GM18861 (cell line): ENCODE data around the gene KIF3A.

Experiments used
- ATAC-seq: cut with Tn5 transposase; IDR thresholded peaks from one replicate; pipeline ENCODE4 v1.9.1; 2021; ENCODE audit not compliant: unreplicated experiment

KIF3A gene

DNA sequence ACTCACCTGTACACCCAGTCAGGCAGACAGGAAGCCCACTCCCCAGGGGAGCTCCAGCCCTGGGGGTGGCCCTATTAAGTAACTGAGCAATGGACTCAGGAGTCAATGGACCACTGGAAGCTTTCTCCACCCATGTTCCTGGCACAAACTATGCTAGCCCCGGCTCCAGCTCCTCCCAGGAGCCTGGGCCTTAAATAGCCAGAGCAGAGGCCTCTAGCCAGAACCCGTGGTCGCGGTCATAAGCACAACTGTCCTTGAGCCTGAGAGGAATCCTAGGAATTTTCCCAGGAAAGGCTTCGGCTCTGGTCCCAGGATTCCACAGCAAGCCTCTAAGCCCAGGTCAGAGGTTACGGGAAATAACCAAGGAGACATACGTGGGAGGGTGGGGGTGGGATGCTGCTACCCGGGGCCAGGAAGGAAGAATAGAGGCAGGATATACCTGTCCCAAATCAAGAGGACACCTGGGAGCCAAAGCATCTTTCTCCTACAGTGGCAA lies 34.2 kb upstream of the KIF3A start:
- no peak for ATAC-seq

DNA sequence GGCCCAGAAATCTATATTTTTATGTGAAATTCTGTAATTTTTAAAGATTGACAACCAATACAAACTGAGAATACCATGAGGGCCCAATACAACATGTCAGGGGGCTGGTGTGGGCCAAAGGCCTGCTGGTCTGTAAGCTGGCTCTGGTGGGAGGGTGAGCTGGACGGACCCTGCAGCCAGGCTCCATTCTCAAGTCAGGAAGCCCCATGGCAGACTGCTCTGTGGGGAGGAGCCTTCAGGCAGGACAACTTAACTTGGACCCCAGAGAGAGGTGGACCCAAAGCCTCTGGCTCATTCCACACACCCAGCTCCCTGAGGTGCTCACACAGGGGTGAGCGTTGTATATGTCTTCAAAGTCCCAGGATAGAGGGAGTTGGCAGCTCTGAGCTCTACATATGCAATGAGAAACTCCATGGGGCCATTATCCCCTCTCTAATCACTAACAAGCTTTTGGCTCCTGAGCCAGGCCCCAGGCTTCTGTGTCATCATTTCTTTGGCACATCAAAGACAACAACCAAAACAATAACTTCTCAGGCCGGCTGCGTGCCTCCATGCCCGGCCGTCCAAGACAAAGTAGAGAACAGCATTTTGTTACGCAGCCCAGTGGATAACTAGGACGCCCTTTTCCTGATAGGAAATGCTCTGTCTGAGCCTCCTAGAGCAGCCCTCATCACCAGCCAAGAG lies 33.3 kb upstream of the KIF3A start:
- ATAC-seq, result no peak

DNA sequence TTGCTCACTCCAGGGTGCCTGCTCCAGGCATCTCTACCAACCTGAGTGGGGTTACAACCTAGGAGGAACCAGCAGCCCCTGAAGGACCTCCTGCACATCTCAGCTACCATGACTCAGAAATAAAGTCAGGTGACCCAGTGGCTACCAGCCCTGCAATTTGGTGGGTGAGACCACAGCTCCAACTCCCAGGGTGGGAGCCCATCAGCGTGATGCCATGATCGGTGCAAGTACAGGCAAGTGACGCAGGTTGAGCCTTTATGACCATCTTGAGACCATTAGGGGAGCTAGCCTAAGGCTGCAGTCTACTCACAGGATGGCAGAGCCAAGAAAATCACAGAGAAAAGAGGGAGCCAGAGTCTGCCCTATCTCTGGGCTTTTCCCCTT lies 31.1 kb upstream of the KIF3A start:
- no peak for ATAC-seq

DNA sequence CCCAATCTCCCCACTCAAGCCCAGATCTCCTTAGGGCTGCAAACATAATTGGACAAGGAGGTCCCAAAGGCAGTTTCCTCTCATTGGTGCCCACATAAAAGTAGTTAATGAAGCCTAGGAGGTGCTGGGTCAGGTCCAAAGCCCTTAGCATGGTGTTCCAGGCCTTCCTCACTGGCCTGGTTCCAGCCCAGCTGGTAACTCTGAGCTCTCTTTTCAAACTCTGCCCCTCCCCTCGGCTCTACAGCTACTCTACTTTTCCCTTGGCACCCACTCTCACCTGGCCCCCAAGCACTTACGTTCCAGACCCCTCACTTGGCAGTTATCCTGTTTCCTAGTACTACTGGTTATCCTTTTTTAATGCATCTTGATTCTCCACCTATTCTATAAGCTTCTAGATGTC lies 29.8 kb upstream of the KIF3A start:
- no peak for ATAC-seq

DNA sequence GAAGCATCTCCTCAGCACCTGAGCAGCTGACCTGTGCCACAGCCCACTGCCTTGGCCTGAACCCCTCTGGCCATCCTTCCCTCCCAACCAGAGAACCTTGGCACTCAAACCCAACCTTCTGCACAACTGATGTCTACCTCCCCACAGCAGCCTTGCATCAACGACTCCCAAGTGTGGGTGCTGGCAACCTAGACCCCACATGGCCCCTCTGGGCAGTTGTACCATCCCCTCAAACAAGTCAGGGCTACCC lies 29.4 kb upstream of the KIF3A start:
- no peak for ATAC-seq

DNA sequence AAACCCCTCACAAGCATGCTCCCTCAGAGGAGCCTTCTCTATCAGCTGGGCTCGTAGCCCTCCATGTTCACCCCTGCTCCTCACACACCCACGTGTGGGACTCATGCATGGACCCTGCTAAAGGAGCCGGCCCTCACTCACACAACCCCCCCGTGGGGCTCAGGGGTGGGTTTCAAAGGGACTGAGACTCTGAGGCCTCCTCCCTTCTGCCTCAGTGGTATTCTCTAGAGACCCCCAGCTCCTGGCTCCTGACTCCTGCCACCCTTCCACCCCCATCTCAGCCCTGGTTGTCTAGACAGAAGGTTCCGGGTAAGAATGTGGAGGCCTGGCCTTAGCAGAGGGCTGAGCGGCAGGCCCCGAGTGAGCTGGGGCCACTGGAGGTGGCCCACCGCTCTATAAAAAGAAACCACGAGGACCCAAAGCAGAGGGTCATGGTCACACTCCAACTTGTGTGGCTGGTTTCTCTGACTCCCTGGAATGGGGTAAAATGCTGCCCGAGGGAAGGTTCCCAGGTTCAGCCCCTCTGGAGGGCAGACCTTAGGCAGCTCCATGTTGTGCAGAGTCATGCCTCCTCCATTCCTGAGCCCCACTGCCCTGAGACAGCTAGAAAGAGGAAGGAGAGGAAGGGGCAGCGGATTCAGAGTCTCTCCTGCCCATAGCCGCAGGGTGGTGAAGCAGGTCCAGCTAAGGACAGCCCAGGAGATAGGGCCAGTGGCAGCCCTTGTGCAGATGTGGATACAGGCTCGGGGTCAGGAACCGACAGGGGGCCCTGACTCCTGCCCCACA lies 28.9 kb upstream of the KIF3A start:
- ATAC-seq, result no peak

DNA sequence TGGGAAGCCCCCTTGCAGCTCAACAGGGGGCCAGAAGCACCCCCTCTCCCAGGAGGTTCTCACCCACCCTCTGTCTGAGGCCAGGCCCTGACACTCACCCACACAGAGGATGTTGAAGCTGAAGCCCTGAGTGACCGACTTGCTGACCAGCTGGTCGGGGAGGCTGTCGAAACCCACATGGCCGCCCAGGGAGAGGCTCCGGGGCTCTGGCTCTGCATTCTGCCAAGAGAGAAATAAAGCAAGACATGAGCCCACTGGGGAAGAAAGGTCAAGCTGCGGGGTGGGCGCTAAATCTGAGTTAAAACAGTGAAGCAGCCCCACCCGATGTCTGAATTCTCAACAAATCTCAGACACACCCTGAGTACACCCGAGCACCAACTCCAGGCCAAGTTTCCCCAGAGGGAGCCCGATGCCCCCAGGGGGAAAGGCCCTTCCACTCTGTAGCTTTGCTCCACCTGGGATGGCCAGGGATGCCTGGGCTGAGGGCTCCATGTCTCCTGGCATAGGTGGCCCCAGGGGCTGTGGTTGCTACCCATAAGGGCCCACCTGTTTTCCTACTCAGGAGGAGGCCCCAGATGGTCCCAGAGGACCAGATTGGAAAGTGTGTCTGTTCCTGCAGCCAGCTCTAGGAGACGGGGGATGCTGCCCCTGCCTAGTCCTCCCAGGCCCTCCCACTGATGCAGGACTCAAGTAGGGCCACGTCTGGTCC lies 28.1 kb upstream of the KIF3A start:
- ATAC-seq, result no peak

DNA sequence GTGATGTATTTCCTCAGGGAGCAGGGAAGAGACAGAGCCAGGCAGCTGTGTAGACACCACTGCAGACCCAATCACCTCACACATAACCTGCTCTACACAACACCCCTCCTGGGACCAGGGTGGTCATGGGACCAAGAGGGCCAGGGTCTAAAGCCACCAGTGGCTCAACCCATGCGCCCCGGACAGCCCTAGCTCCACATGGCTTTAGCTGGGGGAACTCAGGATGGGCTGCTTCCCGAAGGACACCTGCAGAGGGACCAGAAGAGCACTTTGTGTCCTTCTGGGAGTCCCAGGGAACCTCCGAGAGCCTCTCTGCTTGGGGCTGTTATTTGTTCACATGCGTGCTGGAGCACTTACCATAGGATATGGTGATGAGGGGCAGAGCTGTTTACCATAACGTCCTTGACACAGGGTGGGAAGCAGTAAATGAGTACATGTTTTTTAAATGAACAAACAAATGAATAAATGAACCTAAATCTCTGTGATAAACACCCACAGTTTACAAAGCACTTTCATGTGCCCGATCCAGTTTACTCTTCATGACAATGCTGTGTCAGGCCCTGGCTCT lies 27.4 kb upstream of the KIF3A start:
- ATAC-seq, result no peak

DNA sequence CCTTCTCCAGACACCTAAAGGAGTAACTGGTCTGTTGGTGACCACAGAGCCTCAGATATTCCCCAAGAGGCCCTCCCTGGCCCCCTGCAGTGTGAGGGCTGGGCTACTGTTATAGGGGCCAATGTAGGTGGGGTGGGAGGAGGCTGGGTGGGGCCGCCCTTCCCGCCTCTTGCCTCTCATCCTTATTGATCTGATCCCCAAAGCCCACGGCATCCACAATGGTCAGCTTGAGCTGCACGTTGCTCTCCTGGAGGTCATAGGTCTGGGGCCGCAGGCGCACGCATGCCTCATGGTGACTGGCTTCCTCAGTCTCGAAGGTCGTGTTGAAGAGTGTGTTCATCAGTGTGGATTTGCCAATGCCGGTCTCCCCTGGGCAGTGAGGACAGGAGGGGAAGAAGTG lies 26.7 kb upstream of the KIF3A start:
- no peak for ATAC-seq

DNA sequence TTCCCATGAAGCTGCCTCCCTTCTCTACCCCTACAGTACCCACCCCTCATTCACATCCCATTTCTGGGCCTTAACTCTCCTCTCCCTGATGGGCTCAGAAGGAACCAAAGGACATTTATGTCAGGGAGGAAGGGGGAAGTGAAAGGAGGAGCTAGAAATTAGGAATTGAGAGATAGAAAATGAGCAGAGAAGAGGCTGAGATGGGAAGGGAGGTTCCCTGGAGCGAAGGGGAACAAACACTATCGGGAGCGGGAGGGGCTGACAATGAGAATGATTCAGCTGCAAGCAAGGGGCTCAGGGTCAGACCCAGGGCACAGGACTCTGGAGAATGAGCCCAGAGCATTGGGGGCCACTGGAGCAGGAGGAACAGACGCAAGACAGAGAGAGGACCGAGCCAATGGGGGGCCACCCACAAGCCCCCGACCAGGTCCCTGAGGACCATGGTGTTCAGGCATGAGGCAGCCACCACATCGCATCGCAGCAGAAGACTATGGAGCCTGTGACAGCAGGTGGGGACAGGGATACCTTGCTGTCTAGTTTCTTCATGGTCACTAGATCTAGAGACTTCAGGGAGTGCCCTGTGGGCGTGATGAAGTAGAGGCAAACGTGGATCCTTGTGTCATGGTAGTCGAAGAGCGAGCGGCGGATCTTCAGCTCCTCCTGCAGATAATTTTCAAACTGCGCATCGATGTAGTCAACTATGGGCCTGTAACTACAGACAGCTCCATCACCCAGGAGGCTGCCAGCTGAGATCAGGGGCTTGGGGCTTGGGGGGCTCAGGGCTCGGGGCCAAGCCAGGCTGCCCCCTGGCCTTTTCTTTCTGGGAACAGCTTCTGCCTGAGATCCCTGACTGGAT lies 26.1 kb upstream of the KIF3A start:
- ATAC-seq, result no peak

DNA sequence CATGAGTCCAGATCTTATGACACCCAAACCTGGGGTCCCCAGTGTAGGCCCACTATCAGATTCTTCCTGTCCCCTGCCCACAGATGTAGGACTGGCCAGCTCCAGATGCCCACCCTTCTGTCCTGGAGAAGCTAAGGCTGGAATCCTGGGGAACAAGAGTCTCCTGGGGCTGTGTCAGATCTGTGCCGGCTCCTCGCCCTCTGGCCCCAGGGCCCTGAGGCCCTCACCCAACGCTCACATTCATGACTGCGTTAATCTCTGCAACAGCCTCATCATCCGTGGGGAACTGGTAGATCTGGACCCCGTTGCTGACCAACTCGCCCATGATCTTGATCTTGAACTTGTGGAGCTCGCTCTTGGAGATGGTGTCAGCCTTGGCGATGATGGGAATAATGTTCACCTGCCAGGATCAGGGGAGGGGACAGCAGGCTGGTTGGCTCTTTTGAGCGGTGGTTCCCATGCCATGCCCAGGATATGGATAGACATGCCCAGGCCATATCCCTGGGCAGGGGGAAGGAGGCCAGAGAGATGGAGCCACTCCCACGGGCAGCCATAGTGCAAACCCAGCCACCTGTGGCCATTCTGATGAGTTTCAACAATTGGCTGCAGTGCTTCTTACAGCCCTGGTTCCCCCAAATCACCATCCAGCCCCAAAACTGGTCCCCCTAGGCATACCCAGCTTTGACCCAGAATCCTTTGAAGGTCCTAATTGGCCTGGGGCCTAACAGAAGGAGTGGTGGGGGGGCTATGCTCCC lies 25.1 kb upstream of the KIF3A start:
- ATAC-seq, result no peak

DNA sequence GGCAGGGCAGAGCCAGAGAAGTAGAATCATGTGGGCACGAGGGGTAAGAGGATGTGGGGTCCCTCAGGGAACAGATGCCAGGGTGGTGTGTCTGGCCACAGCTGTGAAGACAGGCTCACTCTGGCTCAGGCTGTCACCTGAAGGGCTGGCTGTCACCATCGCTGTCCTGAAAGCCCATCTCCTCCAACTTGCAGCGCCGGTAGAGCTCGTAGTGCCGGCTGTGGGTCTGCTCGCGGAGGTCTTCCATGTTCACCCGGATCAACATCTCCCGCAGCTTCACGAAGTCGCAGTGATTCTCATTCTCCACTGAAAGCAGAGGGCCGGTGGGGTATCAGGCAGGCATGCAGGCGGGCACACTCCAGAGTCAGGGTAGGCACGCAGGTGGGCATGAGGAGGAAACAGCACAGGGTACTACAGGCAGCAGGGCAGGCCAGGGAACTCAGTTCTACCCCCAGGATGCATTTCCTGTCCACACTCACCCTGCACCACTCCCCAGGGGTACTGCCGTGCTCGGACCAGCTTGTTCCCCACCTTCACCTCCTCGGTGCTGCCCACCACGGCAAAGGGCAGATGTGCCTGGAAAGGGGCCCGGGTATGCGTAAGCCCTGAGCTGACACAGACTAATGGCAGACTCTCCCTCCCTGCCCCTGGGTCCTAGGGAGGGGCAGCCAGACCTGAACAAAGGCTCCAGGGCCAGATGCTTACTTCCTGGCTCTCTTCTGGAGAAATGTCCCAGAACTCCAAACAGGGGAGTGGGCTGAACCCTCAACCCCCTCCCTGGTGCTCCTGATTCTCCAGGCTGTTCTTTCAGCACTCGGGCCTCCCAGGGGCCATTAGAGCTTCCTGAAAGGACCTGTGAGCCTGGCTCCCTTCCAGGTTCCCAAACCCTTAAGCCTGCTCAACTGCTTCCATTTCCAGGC lies 24.2 kb upstream of the KIF3A start:
- no peak for ATAC-seq

DNA sequence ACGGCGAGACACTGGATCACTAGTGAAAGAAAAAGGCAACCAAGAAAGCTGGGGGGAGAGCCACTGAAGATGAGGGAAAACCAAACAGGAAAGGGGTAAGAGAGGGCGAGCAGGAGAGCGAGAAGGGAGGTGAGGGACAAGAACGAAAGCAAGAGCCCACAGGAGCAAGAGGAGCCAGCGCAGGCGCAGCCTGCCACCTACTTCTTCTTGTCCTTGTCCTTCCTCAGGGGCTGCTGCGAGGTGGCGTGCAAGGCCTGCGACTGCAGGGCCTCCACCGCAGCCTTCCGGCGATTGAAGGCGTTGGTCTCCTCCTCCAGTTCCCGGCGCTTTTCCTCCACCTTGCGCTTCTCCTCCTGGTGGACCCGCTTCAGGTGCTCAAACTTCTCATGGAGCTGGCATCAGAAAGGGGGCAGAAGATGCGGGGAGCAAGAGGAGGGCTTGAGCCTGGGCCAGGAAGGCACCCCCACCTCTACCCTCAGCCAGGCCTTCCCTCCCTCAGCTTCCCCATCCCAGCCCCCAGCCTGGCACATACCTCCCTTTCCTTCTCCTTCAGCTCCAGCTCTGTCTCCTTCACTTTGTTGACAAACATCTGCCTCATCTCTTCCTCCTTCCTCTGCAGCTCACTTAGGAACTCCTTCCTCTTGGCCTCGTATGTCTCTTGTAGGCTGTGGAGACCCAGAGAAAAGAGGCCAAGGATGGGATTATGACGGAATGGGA lies 23.4 kb upstream of the KIF3A start:
- ATAC-seq, result no peak

DNA sequence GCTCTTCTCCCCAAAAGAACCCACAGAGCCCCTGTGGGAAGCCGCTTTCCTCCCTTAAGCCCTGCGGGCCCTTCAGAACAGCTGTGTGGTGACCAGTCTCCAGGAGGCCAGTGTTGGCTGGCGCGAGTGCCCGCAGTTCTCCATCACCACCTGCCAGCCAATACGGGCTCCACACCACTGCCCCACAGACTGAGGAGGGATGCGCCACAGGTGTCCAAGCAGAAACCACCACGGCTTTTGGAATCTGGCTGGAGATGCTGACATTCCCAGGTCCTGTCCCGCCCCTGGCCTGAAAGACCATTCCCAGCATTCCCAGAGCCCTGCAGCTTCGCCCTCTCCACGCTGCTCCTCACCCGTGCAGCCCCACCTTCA lies 22.7 kb upstream of the KIF3A start:
- no peak for ATAC-seq

DNA sequence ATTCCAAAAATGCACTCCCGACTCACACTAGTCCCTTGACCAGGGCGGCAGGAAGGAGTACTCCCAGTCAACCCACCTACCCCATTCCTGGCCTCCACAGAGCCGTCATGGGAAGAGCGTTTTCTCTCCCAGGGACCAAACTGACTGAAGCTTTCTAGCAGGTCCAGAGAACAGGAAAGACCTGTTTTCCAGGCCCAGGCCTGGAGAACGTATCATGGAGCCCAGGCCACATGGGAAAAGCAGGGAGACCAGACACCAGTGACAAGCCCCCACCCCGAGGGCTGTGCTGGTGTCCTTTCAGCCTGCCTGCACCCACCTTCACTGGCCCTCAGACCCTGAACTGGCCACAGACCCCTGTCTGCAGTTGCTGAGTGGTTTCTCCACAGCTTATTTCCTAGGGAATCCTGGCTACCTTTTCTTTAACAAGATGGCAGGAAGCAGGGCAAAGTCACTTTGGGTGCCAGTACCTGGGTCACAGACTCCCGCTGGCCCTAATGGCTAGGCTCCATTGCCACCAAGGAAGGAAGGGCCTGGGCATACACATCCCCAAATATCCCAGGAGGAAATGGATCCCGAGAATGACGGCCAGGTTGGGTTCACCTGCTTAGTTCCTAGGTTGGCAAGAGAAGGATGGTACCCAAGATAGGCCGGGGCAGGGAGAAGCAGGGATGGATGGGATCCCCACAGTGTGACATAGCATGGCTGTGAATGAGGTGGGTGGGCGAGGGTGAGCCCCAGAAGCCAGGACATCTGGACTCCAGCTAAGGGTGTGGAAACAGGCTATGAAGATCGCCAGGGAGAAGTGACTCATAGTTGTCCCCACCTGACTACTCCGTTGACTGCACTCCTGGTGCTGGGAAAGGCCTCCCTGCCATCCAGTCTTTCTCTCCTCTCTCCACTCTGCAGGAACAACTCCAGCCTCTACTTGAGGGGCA lies 22.0 kb upstream of the KIF3A start:
- no peak for ATAC-seq

DNA sequence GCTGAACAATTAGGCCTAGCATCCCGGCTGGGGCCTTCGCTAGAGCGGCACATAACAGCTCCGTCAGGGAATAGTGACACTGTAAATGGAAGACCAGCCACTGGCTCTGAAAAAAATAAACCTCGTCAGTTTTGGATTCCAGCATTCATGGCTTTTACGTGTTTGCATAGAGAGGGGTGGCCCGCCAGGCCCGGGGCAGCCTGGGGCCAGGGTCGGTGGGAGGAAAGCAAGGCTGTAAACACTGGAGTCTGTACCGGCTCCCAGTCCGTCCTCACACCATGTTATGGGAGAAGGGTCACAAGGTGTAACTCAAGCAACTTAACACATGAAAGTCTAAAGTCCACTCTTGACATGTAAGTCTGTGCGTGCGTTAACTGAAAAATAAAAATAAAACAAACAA lies 21.1 kb upstream of the KIF3A start:
- ATAC-seq, result no peak

DNA sequence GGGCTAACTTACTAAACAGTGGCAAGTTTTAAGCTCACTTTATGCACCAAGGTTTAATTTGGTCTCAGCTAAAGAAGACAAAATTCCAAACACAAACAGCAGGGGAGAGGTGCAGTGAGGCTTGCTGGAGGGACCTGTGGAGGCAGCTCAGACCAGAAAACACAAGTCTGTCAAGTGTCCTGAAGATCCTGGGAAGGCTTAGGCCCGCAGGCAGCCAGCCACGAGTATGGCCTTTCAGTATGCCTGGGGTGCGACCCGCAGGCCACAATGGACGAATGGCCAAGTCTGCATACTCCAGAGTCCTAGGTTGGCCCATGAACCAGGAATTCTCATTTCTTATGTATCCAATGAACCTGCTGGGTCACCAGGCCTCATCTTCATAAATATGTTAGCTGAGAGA lies 19.2 kb upstream of the KIF3A start:
- no peak for ATAC-seq

DNA sequence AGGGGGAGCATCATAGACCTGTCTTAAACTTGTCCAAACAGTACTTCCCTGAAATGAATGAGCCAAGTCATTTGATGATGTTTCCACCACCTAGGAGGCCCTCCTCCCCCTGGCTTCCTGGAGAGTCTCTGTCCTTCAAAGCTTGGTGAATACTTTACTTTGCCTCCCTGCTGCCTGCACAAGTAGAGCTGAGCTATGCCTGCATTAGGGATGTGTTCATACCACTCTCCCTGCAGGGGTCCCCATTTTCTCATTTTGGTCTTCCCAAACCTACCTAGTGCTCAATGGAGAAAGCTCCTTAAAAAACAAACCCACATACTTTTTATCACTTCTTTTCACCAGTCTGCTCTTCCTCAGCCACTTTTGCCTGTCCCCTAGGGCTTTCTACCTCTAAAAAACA lies 17.6 kb upstream of the KIF3A start:
- no peak for ATAC-seq
